Kidney (tissue), 14 donors: Measurements from ENCODE around the gene TACC3. TPM values are rescaled to one million over a fixed set of nuclear protein-coding genes. Genes with fewer than 3 reads are reported as not detected.

Source experiments
- DNase-seq, 5 donors: peaks; one replicate each; pipeline ENCODE4 v3.0.0-alpha.2; 2013 to 2020
- FAIRE-seq: peaks from 2 replicates; lab custom pipeline; 2012; peaks lifted over from hg19 to GRCh38; lab: Jason Lieb, UNC
- H3K27ac ChIP-seq, 2 donors: one replicate each; pipeline ENCODE4 v1.7.0; 2013; ENCODE audit warnings: low read depth in 2 of 2, low read length in 2 of 2, inconsistent platforms in 1 of 2
- H3K27me3 ChIP-seq: one replicate; pipeline ENCODE4 v1.7.1; 2013; ENCODE audit warnings: low read length, inconsistent platforms; ENCODE audit not compliant: control insufficient read depth, insufficient read depth
- H3K36me3 ChIP-seq, 3 donors: one replicate each; pipeline versions ENCODE4 v1.7.0 to v1.7.1; 2013; ENCODE audit warnings: low read length in 3 of 3, control low read depth in 1 of 3, inconsistent platforms in 1 of 3; ENCODE audit not compliant: insufficient read depth in 3 of 3, control insufficient read depth in 2 of 3
- H3K4me1 ChIP-seq, 3 donors: one replicate each; pipeline versions ENCODE4 v1.7.0 to v1.7.1; 2013; ENCODE audit warnings: low read length in 3 of 3, inconsistent platforms in 1 of 3, low read depth in 1 of 3; ENCODE audit not compliant: control insufficient read depth in 2 of 3, insufficient read depth in 2 of 3
- H3K4me3 ChIP-seq, 3 donors: one replicate each; pipeline versions ENCODE4 v1.7.0 to v1.8.1; 2013; ENCODE audit warnings: low read length in 3 of 3, control low read depth in 1 of 3, inconsistent platforms in 1 of 3
- H3K9ac ChIP-seq, 3 donors: one replicate each; pipeline versions ENCODE4 v1.7.0 to v1.7.1; 2013; ENCODE audit warnings: low read length in 3 of 3, control low read depth in 1 of 3, inconsistent platforms in 1 of 3
- H3K9me3 ChIP-seq, 3 donors: one replicate each; pipeline versions ENCODE4 v1.7.0 to v1.7.1; 2013; ENCODE audit warnings: low read length in 3 of 3, control low read depth in 1 of 3, inconsistent platforms in 1 of 3; ENCODE audit not compliant: control insufficient read depth in 2 of 3, insufficient read depth in 1 of 3
- CTCF ChIP-seq: IDR thresholded peaks from 3 replicates; pipeline ENCODE4 v1.5.1; 2012; ENCODE audit warnings: mild to moderate bottlenecking, moderate library complexity, borderline replicate concordance; ENCODE audit not compliant: insufficient read depth; ENCODE audit errors: extremely low read depth
- intact Hi-C: fragments of 100-400 bp; cut with DNase I; formaldehyde crosslinking; loops from one replicate; pipeline ENCODE4 v1.11.1; 2022
- polyA plus RNA-seq: library from polyadenylated mRNA; stranded (reverse); fragments of 350-450 nt; fragmentation: Illumina TruSeq; extraction: RNeasy Lipid Tissue Mini Kit (QIAGEN cat#74804); gene quantifications from one replicate; pipeline ENCODE4 v1.2.3, GENCODE V29; 2014; ENCODE audit warnings: low read depth, low replicate concordance; ENCODE audit not compliant: insufficient read depth
- total RNA-seq: library from RNA; stranded (reverse); fragmentation: NEBNext Ultra II Directional; extraction: Animal tissue kit (Norgen Biotek cat#: 25700); gene quantifications from one replicate; pipeline ENCODE4 v1.2.1, GENCODE V29; 2021
- donor health status: control.
- donor health status: control.
- donor health status: control.
- donor health status: control.
- donor health status: control.
- donor health status: DM: yes; HTN: yes; CAD: no.
- donor health status: Normal renal cell carcinoma (clear cell type).

TACC3 gene
- total and polyA plus RNA-seq, 2 donors from 2014 or later = 4.9 to 12.2 TPM

DNA sequence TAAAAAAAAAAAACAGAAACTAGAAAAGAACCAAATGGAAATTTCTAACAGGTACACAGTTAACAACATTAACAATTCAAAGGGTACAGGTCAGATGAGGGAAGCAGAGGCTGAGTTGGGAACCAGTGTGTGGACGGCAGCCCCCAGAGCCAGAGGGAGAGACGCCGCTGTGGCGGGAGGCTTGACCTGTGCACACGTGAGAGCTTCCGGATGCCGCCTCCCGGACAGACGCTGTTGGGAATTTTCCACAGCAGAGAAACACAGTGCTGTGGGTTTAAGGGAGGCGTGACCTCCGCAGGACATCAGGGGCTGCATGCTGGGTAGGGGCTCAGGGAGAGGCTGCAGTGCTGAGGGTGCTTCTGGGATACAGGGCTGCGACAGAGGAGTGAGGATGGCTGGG is 22.2 kb downstream of the TACC3 start:
- Histone ChIP-seq H3K9me3 (peaks cover 0 to 1% (median 0%) of the 10 kb centered on the region in 3 donors), H3K4me1 (peaks cover 0 to 2% (median 0%) of the 10 kb centered on the region in 3 donors), H3K9ac (no peak overlapping the region), H3K27ac (no peak overlapping the region), H3K36me3 (no peaks in the 10 kb centered on the region), H3K27me3 (no peaks in the 10 kb centered on the region), H3K4me3 (no peak overlapping the region)
- DNase-seq = no peak
- TF ChIP-seq CTCF = no peak
- intact Hi-C loops = no loop called here
- no peak for FAIRE-seq

- Histone ChIP-seq H3K36me3 (no peaks in the 10 kb centered on the region), H3K27me3 (no peaks in the 10 kb centered on the region), H3K9ac (no peak overlapping the region), H3K27ac (no peak overlapping the region), H3K9me3 (no peaks in the 10 kb centered on the region), H3K4me1 (peaks cover 0 to 3% (median 0%) of the 10 kb centered on the region in 3 donors), H3K4me3 (no peak overlapping the region)
- FAIRE-seq = no peak
- intact Hi-C loops = no loop called here
- TF ChIP-seq CTCF = no peak
- DNase-seq = no peak
These were observed 22.7 kb downstream of the TACC3 start for GRCh38 chr4:1743975-1744374.

GRCh38 chr4:1744552-1744951 is 23.2 kb downstream of the TACC3 start:
- TF ChIP-seq CTCF = no peak
- H3K36me3 ChIP-seq = no peaks in the 10 kb centered on the region
- FAIRE-seq (no peak), DNase-seq (no peak)
- intact Hi-C loops = no loop called here
- no peaks in the 10 kb centered on the region for H3K27me3 ChIP-seq
- no peak overlapping the region for H3K27ac ChIP-seq
- no peak overlapping the region for H3K4me3 ChIP-seq
- H3K4me1 ChIP-seq = peaks cover 0 to 3% (median 0%) of the 10 kb centered on the region in 3 donors
- no peak overlapping the region for H3K9ac ChIP-seq
- H3K9me3 ChIP-seq = no peaks in the 10 kb centered on the region

- no peak overlapping the region for H3K27ac ChIP-seq
- no peak overlapping the region for H3K4me3 ChIP-seq
- DNase-seq = no peak
- FAIRE-seq = no peak
- peaks cover 0 to 3% (median 0%) of the 10 kb centered on the region in 3 donors for H3K4me1 ChIP-seq
- no peak overlapping the region for H3K9ac ChIP-seq
- no peaks in the 10 kb centered on the region for H3K9me3 ChIP-seq
- intact Hi-C loops = loop anchor here (5.0 kb wide), 1 partner anchor 147 kb away; no protein-coding TSS in a partner anchor
- no peak for TF ChIP-seq CTCF
- H3K27me3 ChIP-seq = no peaks in the 10 kb centered on the region
- no peaks in the 10 kb centered on the region for H3K36me3 ChIP-seq
These were observed 23.8 kb downstream of the TACC3 start for GRCh38 chr4:1745165-1745564.
